WTC11 (cell line): ENCODE data around the gene MRAP.

ENCODE experiments used
- CTCF ChIP-seq: fragments of 200-600 bp; IDR thresholded peaks from 2 replicates; pipeline ENCODE4 v1.8.0; 2022; ENCODE audit warnings: antibody characterized with exemption
- ETV6 ChIP-seq: sonication (generic); formaldehyde crosslinking; IDR thresholded peaks from 2 replicates; pipeline ENCODE4 v1.8.1; 2022; ENCODE audit warnings: mild to moderate bottlenecking, missing genetic modification reagents
- FOXJ3 ChIP-seq: sonication (generic); formaldehyde crosslinking; IDR thresholded peaks from 2 replicates; pipeline ENCODE4 v1.9.0; 2021; ENCODE audit warnings: missing genetic modification reagents, mild to moderate bottlenecking, borderline replicate concordance
- JUN ChIP-seq: sonication (generic); formaldehyde crosslinking; IDR thresholded peaks from 2 replicates; pipeline ENCODE4 v1.8.0; 2023; ENCODE audit warnings: mild to moderate bottlenecking, missing genetic modification reagents
- NR1H2 ChIP-seq: sonication (generic); formaldehyde crosslinking; IDR thresholded peaks from 2 replicates; pipeline ENCODE4 v1.9.0; 2021; ENCODE audit warnings: mild to moderate bottlenecking, moderate library complexity, missing genetic modification reagents
- SP1 ChIP-seq: sonication (generic); formaldehyde crosslinking; conservative IDR thresholded peaks from 2 replicates; pipeline ENCODE4 v1.8.1; 2022; ENCODE audit warnings: missing genetic modification reagents
- ZBTB21 ChIP-seq: sonication (generic); formaldehyde crosslinking; IDR thresholded peaks from 2 replicates; pipeline ENCODE4 v1.8.1; 2023; ENCODE audit warnings: mild to moderate bottlenecking, missing genetic modification reagents, borderline replicate concordance
- ZNF263 ChIP-seq: sonication (generic); formaldehyde crosslinking; IDR thresholded peaks from 2 replicates; pipeline ENCODE4 v1.8.1; 2022; ENCODE audit warnings: low read depth, mild to moderate bottlenecking, moderate library complexity, missing genetic modification reagents
- ZNF317 ChIP-seq: sonication (generic); formaldehyde crosslinking; IDR thresholded peaks from 2 replicates; pipeline ENCODE4 v1.8.1; 2023; ENCODE audit warnings: low read depth, mild to moderate bottlenecking, moderate library complexity, missing genetic modification reagents, borderline replicate concordance
- ZNF416 ChIP-seq: fragments of 250-450 bp; sonication (Bioruptor Pico); IDR thresholded peaks from 2 replicates; pipeline ENCODE4 v1.9.0; 2021; ENCODE audit warnings: mild to moderate bottlenecking, inconsistent platforms
- ZNF423 ChIP-seq: fragments of 250-450 bp; sonication (Bioruptor Pico); IDR thresholded peaks from 2 replicates; pipeline ENCODE4 v2.1.2; 2022; ENCODE audit warnings: mild to moderate bottlenecking, moderate library complexity
- TF ChIP-seq, protein P1 (sequence below): sonication (generic); formaldehyde crosslinking; IDR thresholded peaks from 2 replicates; pipeline ENCODE4 v1.8.1; 2022; ENCODE audit warnings: low read depth, missing genetic modification reagents, borderline replicate concordance
- TF ChIP-seq, protein P2 (sequence below): sonication (generic); formaldehyde crosslinking; IDR thresholded peaks from 2 replicates; pipeline ENCODE4 v1.8.1; 2023; ENCODE audit warnings: mild to moderate bottlenecking, moderate library complexity, missing genetic modification reagents

- TF ChIP-seq, protein P1, sequence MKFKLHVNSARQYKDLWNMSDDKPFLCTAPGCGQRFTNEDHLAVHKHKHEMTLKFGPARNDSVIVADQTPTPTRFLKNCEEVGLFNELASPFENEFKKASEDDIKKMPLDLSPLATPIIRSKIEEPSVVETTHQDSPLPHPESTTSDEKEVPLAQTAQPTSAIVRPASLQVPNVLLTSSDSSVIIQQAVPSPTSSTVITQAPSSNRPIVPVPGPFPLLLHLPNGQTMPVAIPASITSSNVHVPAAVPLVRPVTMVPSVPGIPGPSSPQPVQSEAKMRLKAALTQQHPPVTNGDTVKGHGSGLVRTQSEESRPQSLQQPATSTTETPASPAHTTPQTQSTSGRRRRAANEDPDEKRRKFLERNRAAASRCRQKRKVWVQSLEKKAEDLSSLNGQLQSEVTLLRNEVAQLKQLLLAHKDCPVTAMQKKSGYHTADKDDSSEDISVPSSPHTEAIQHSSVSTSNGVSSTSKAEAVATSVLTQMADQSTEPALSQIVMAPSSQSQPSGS (CRISPR knock-in tag), result no peak
- TF ChIP-seq ZNF263 (CRISPR knock-in tag), result no peak
- no peak for TF ChIP-seq NR1H2
- no peak for TF ChIP-seq ZNF423 (CRISPR knock-in tag)
- no peak for TF ChIP-seq FOXJ3 (CRISPR knock-in tag)
- no peak for TF ChIP-seq JUN (CRISPR knock-in tag)
- no peak for TF ChIP-seq ETV6 (CRISPR knock-in tag)
- TF ChIP-seq ZNF416, result no peak
- TF ChIP-seq, protein P2, sequence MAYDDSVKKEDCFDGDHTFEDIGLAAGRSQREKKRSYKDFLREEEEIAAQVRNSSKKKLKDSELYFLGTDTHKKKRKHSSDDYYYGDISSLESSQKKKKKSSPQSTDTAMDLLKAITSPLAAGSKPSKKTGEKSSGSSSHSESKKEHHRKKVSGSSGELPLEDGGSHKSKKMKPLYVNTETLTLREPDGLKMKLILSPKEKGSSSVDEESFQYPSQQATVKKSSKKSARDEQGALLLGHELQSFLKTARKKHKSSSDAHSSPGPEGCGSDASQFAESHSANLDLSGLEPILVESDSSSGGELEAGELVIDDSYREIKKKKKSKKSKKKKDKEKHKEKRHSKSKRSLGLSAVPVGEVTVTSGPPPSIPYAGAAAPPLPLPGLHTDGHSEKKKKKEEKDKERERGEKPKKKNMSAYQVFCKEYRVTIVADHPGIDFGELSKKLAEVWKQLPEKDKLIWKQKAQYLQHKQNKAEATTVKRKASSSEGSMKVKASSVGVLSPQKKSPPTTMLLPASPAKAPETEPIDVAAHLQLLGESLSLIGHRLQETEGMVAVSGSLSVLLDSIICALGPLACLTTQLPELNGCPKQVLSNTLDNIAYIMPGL (CRISPR knock-in tag), result no peak
- no peak for TF ChIP-seq ZNF317 (CRISPR knock-in tag)
- TF ChIP-seq SP1 (CRISPR knock-in tag), result no peak
- TF ChIP-seq CTCF, result no peak
- TF ChIP-seq ZBTB21 (CRISPR knock-in tag), result no peak
Observed at GRCh38 chr21:32320726-32321125, 22.1 kb downstream of the MRAP start.
